KG1 (cell line): ENCODE results near the gene REM2.

Source experiments
- DNase-seq: peaks from one replicate; lab custom pipeline; 2025; lab: John Stamatoyannopoulos, UW

Gene REM2

GRCh38 chr14:22929961-22930364, 46.9 kb downstream of the REM2 start:
- DNase-seq, result no peak

DNA sequence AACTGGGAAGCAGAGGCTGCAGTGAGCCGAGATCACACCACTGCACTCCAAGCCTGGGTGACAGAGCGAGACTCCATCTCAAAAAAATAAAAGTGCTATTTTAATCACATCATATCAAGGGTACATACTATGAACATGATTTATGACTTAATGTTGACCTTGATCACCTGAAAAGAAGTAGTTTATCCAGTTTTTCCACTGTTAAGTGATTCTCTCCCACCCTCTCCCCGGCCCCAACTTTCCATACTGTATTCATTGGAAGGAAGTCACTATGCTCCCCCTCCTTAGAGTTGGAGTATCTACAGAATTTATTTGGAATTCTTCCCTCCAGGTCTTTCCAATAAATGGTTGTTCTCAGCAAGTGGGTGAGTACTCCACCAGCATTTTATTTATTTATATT, 49.1 kb downstream of the REM2 start:
- no peak for DNase-seq

- no peak for DNase-seq
These were observed 52.1 kb downstream of the REM2 start for GRCh38 chr14:22935156-22935555.
